Smooth muscle cell (in vitro differentiated cells): ENCODE results near the gene REX1BD. TPM values are rescaled to one million over a fixed set of nuclear protein-coding genes. Genes with fewer than 3 reads are reported as not detected.

Experiments
- DNase-seq: peaks from one replicate; lab custom pipeline; 2025; ENCODE audit not compliant: unreplicated experiment; lab: John Stamatoyannopoulos, UW
- H2AFZ ChIP-seq: fragments of 200-600 bp; sonication (generic); 2 replicates; pipeline ENCODE4 v1.6.0; 2016; ENCODE audit warnings: antibody characterized with exemption, low read depth, mild to moderate bottlenecking
- H3F3A ChIP-seq: fragments of 200-600 bp; sonication (generic); 2 replicates; pipeline ENCODE4 v1.6.0; 2017; ENCODE audit warnings: antibody characterized with exemption, low read depth
- H3K27ac ChIP-seq: fragments of 200-600 bp; sonication (generic); 2 replicates; pipeline ENCODE4 v1.5.1; 2016; ENCODE audit warnings: low read depth, mild to moderate bottlenecking
- H3K27me3 ChIP-seq: fragments of 200-600 bp; sonication (generic); 2 replicates; pipeline ENCODE4 v1.6.1; 2016; ENCODE audit warnings: low read depth, mild to moderate bottlenecking
- H3K36me3 ChIP-seq: fragments of 200-600 bp; sonication (generic); 2 replicates; pipeline ENCODE4 v1.5.1; 2016; ENCODE audit warnings: low read depth
- H3K4me1 ChIP-seq: fragments of 200-600 bp; sonication (generic); 2 replicates; pipeline ENCODE4 v1.5.1; 2016; ENCODE audit warnings: low read depth
- H3K4me2 ChIP-seq: fragments of 200-600 bp; sonication (generic); 2 replicates; pipeline ENCODE4 v1.6.0; 2016; ENCODE audit warnings: mild to moderate bottlenecking
- H3K4me3 ChIP-seq: fragments of 200-600 bp; sonication (generic); 2 replicates; pipeline ENCODE4 v1.5.1; 2016; ENCODE audit warnings: mild to moderate bottlenecking
- H3K79me2 ChIP-seq: fragments of 200-600 bp; sonication (generic); 2 replicates; pipeline ENCODE4 v1.6.0; 2016; ENCODE audit warnings: low read depth, mild to moderate bottlenecking
- H3K9ac ChIP-seq: fragments of 200-600 bp; sonication (generic); 2 replicates; pipeline ENCODE4 v1.6.0; 2016; ENCODE audit warnings: low read depth
- H3K9me3 ChIP-seq: fragments of 200-600 bp; sonication (generic); replicated peaks from 2 replicates; pipeline ENCODE4 v1.5.1; 2016; ENCODE audit warnings: low read depth
- H4K20me1 ChIP-seq: fragments of 200-600 bp; sonication (generic); 2 replicates; pipeline ENCODE4 v1.6.0; 2016; ENCODE audit warnings: low read depth
- CTCF ChIP-seq: fragments of 200-600 bp; sonication (generic); IDR thresholded peaks from 2 replicates; pipeline ENCODE4 v1.5.1; 2017; ENCODE audit warnings: borderline replicate concordance, mild to moderate bottlenecking, antibody characterized with exemption; ENCODE audit not compliant: insufficient read depth, poor library complexity, severe bottlenecking
- WGBS: methylation state at CpG from one replicate; pipeline ENCODE4 v1.1.7; 2016; ENCODE audit warnings: low lambda C conversion rate; 5-methylcytosine and 5-hydroxymethylcytosine counted together
- polyA plus RNA-seq: library from polyadenylated mRNA; unstranded; fragments of >200 nt; fragmentation: Nextera tagmentation; extraction: Ambion mirVana; gene quantifications from 2 replicates; pipeline ENCODE4 v1.2.1, GENCODE V29; 2016
- total RNA-seq: library from RNA; depleted of rRNA; stranded (reverse); fragments of >200 nt; gene quantifications from 2 replicates; pipeline ENCODE4 v1.2.3, GENCODE V29; 2014

Gene REX1BD
- total and polyA plus RNA-seq, 2 experiments from 2014 or later, result 69.6 to 117 TPM

- Histone ChIP-seq H3K27me3 (peaks cover 44% of the 10 kb centered on the region), H3K9me3 (no peaks in the 10 kb centered on the region), H3K27ac (peak overlapping the region; percentile 57), H3K79me2 (peaks cover 27% of the 10 kb centered on the region), H3F3A (peaks cover 12% of the 10 kb centered on the region), H3K36me3 (no peaks in the 10 kb centered on the region), H4K20me1 (peaks cover 49% of the 10 kb centered on the region), H3K4me1 (peaks cover 28% of the 10 kb centered on the region), H3K4me3 (peak overlapping the region; percentile 57), H2AFZ (no peak overlapping the region), H3K9ac (no peak overlapping the region), H3K4me2 (peak overlapping the region; percentile 90)
- WGBS, result 28% methylated on average over 10 of the region's 10 CpGs
- TF ChIP-seq CTCF, result no peak
- DNase-seq, result no peak
Measured at GRCh38 chr19:18604820-18605159, 16.2 kb downstream of the REX1BD start.

- H2AFZ ChIP-seq, result no peak overlapping the region
- TF ChIP-seq CTCF, result no peak
- H3K4me2 ChIP-seq, result peak overlapping the region; percentile 90
- no peak overlapping the region for H3K27ac ChIP-seq
- peaks cover 27% of the 10 kb centered on the region for H3K79me2 ChIP-seq
- H3K9me3 ChIP-seq, result no peaks in the 10 kb centered on the region
- DNase-seq, result no peak
- no peaks in the 10 kb centered on the region for H3K36me3 ChIP-seq
- peaks cover 48% of the 10 kb centered on the region for H3K27me3 ChIP-seq
- no peak overlapping the region for H3K9ac ChIP-seq
- peaks cover 12% of the 10 kb centered on the region for H3F3A ChIP-seq
- 23% methylated on average over 17 of the region's 17 CpGs for WGBS
- peak overlapping the region; percentile 57 for H3K4me3 ChIP-seq
- peaks cover 28% of the 10 kb centered on the region for H3K4me1 ChIP-seq
- peaks cover 46% of the 10 kb centered on the region for H4K20me1 ChIP-seq
Measured at GRCh38 chr19:18605196-18605545, 16.6 kb downstream of the REX1BD start.

GRCh38 chr19:18605546-18606280 lies 17.1 kb downstream of the REX1BD start:
- 6% methylated on average over 55 of the region's 65 CpGs for WGBS
- no peaks in the 10 kb centered on the region for H3K9me3 ChIP-seq
- peaks cover 27% of the 10 kb centered on the region for H3K79me2 ChIP-seq
- peaks cover 44% of the 10 kb centered on the region for H4K20me1 ChIP-seq
- no peak overlapping the region for H2AFZ ChIP-seq
- no peak for TF ChIP-seq CTCF
- H3K36me3 ChIP-seq, result no peaks in the 10 kb centered on the region
- no peak overlapping the region for H3K9ac ChIP-seq
- peaks cover 33% of the 10 kb centered on the region for H3K4me1 ChIP-seq
- no peak for DNase-seq
- H3F3A ChIP-seq, result peaks cover 12% of the 10 kb centered on the region
- H3K4me2 ChIP-seq, result peak overlapping the region; percentile 90
- peaks cover 53% of the 10 kb centered on the region for H3K27me3 ChIP-seq
- no peak overlapping the region for H3K27ac ChIP-seq
- H3K4me3 ChIP-seq, result peak overlapping the region; percentile 57
